Mucosa of gallbladder (tissue), 1 donor: ENCODE data around the gene RASGRF2. TPM values are rescaled to one million over a fixed set of nuclear protein-coding genes. Genes with fewer than 3 reads are reported as not detected.

Experiments used
- DNase-seq: peaks from one replicate; pipeline ENCODE4 v3.0.0-alpha.2; 2020; ENCODE audit warnings: low spot score
- total RNA-seq: library from RNA; stranded (reverse); gene quantifications from one replicate; pipeline ENCODE4 v1.2.1, GENCODE V29; 2021
- donor health status: DM: no; HTN: no; CAD: no.

The RASGRF2 gene
- total RNA-seq, 1 donor from 2014 or later: 4.3 TPM

DNA sequence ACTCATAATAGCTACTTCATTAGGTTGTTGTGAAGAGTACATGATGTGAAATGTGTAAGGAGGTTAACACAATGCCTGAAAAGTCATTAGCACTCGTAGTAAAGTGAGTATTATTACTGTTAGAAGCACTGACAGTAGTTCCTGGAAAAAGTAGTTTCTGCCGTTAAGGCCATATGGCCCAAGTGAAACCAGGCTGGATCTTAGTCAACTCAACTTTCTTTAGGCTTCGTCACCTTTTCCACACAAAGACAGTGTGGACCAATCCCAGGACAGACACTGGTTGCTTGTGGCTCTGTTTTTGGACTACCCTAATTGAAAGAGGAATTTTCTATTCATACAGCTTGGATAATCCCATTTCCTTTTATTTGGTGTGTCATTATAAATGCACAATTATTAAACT is 243.6 kb downstream of the RASGRF2 start:
- DNase-seq: no peak

DNA sequence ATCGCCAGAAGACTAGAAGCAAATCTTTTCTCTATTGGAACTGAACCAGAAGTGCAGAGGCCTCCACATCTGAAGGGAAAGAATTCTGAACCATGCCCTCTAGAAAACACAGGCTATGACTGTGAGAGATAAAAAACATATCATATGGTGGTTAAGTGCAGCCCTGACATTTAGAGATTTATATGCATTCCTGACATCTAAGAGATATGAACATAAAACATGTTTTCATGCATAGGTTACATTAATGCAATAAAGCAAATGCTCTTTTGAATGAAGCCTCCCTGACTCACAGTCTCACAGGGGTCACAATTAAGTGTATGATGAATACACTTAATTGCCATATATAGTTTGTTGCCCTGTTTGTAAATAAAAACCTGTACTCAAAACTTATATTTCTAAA is 244.0 kb downstream of the RASGRF2 start:
- no peak for DNase-seq

- DNase-seq: no peak
These were observed 244.9 kb downstream of the RASGRF2 start for GRCh38 chr5:81205058-81205457.

- no peak for DNase-seq
These were observed 246.8 kb downstream of the RASGRF2 start for GRCh38 chr5:81207009-81207408.

DNA sequence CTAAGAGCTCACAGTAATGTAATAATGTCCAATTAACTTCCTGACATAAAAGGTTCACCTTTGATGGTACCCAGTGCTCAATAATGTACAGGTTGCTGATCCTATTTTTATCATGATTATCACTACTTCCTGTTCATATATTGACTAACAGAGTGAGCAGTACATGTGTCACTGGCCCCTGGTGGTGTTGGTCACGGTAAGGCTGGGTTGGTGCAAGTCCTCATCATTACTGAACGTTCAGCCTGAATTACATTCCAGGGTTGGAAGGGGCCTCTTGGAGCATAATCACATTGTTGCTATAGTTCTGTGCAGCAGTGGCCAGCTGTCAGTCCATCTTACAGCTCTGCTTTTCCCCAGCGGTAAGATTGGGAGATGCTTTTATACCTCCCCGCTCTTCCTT is 248.7 kb downstream of the RASGRF2 start:
- DNase-seq: no peak

DNA sequence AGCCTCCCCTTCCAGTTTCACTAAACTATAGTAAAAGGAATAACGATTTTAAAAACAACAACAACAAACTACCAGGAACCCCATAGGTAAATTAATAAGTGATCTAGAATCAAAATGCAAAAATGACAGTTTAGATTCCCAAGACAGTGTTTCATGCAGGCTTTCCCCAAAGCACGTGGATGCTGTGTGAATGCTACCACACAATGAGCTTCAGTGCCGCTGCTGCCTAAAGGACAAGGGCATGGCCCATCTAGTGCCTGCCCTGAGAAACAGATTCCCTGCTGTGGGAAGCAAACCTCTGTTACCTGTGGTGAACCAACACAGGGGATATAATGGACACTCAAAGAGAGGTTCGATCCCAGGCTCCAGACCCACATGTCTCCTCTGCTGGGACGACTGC is 249.2 kb downstream of the RASGRF2 start:
- no peak for DNase-seq

- no peak for DNase-seq
These were observed 249.8 kb downstream of the RASGRF2 start for GRCh38 chr5:81209869-81210493.

GRCh38 chr5:81212211-81212751 is 252.1 kb downstream of the RASGRF2 start:
- DNase-seq: peak; percentile 86

DNA sequence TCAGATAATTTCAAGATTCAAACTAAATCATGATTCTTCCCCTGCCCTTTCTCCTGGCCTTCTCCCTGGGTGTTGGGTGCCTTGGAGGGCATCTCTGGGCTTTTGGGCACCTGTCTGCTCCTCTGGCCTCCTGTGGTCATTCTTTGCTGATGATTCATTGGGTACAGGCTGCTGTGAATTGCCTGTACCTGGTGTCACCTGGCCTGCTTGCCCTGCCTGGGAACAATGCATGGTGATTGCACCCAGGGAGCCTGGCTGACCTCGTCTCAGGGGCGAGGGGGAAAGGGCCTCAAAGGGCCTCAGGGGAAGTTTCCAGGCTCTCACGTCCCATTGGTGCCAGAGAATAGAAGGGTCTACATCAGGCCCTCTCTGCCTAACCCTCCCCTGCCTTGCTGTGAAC is 252.9 kb downstream of the RASGRF2 start:
- peak; percentile 79 for DNase-seq

- no peak for DNase-seq
These were observed 254.7 kb downstream of the RASGRF2 start for GRCh38 chr5:81214848-81215247.

DNA sequence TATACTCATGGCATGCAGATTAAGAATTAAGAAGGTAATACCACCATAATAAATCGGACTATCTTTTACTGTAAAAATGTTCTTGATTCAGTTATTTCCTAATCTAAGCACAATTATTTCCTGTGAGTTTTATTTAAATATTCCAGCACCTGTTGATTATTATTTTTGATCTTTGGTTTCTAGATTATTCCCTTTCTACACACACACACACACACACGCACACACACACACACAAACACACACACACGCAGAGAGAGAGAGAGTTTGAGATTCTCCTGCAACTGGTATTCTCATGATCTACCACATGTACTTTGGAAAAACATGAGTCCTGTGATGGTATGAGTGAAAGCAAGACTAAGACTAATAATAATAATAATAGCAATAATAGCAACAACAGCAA is 256.0 kb downstream of the RASGRF2 start:
- no peak for DNase-seq

DNA sequence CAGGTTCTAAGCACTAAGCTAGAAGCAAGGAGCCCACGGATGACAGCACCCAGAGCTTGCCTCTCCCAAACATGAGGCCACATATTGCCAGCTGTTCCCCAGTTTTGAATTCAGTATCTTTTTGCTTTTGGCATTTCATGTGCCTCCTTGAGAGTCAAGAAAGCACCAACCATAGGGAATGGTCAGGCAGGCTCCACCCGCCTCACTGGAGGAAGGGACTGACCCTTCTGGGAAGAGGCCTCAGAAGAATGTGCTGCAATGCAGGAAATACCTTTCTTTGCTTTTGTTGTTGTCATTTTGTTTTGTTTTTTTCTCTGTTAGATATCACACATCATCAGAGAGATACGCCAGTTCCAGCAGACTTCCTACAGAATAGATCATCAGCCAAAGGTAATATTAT is 259.2 kb downstream of the RASGRF2 start:
- no peak for DNase-seq

- DNase-seq: no peak
These were observed 262.1 kb downstream of the RASGRF2 start for GRCh38 chr5:81222285-81222684.

- DNase-seq: no peak
These were observed 265.3 kb downstream of the RASGRF2 start for GRCh38 chr5:81225463-81225862.

DNA sequence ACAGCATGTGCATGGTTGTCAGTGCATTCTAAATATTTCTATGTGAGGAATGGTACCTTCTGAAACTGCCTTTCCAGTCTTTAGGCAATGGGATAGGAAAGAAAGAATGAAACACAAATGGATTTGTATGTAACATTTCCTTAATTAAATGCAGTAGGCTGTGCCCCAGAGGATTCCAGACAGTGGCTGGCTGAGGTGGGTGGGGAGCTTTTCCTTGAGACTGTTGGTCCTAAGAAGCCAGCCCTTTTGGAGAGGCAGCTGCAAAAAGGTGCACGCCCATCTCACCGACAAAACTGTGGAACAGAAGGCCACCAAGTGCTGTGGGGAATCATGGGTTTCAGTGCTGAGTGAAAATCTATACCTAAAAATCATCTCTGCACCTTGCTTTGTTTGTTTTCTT is 266.1 kb downstream of the RASGRF2 start:
- DNase-seq: no peak

- no peak for DNase-seq
These were observed 266.8 kb downstream of the RASGRF2 start for GRCh38 chr5:81226949-81227348.

DNA sequence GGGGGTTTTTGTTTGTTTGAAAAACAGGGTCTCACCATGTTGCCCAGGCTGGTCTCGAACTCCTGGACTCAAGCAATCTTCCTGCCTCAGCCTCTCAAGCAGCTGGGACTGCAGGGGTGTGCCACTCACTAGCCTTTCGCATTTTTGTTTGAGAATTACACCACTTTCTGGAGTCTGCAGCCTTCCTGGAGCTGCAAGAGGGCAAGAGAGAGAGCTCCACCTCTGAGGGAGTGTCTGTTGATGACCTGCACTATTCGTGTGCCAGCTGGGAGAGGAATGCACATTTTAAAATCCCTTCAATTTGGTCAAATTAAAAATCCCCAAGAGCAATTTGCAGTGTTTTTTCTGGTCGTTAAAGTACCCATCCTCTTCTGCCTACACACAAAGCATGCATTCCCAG is 267.9 kb downstream of the RASGRF2 start:
- no peak for DNase-seq

DNA sequence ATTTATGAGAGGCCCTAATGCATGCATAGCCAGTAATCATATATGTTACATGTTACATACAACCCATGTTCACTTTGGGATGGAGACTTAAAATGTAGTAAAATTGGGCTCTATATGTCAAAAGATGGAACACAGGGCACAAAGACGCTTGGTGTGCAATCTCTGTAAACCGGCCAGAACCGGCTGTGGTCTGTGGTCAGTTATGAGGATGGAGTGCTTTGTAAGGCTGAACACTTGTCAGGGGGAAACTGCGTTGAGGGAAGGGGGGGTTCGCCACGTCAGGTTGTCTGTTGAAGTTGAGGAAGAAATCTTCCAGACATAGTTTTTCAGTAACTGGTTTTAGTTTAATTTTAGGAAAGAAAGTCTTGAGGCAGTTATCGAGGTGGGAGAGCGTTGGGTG is 270.3 kb downstream of the RASGRF2 start:
- DNase-seq: no peak

DNA sequence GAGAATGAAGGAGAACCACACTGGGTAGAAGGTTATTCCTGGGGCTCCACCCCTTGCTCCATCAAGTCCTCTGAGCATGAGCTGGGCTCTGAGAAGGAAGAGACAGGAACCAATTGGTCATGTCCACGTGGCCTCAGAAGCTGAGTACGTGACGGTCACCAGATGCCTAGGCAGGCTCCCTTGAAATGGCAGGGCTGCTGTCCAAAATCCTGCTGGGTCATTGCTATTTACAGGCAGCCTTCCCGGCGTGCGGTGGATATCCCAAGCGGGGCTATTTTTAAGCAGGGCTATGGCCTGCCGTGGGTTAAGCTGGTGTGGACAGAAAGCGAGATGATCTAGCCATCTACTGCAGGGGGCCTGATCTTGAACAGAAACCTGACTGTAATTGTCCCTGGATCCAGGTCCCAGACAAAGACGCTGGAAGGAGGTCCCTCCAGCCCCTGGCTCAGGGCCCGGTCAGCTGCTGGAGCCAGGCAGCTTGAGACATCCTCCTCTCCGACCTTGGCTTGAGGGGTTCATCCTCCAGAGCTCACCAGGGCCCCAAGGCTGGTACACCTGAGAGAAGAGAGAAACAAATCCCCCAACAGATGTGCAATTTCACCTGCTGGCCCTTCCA is 272.4 kb downstream of the RASGRF2 start:
- DNase-seq: peak; percentile 56

- DNase-seq: peak; percentile 79
These were observed 273.0 kb downstream of the RASGRF2 start, which contains the start of gene CKMT2 for GRCh38 chr5:81233080-81233634. TSS of gene CKMT2 (plus strand) at chr5:81233322. CDS start at chr5:81251133, 17,811 bp downstream.

- no peak for DNase-seq
These were observed 274.1 kb downstream of the RASGRF2 start for GRCh38 chr5:81234299-81234698.

DNA sequence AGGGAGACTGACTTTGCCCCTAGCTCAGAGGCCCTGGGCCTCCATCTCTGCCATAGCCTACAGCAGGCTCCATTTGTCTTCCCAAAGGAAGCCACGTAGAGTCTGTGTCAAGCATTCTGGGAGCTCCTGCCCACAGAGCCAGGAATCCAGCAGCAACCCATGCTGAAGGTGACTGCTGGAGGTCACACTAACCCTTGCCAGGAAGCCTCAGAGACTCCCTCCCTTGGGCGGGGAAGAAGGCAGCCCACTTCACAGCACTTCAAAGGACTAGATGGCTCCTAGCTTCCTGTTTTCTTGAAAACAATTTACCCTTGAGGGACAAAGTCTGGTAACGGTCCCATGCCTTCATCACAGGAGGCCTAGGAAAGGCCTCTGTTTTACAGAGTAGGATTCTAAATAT is 274.6 kb downstream of the RASGRF2 start:
- no peak for DNase-seq
